Parathyroid adenoma (tissue), 2 donors: ENCODE measurements around the gene SV2B.

ENCODE experiments used
- H2AFZ ChIP-seq: fragments of 300-600 bp; sonication (generic); one replicate; pipeline ENCODE4 v1.7.0; 2017; ENCODE audit warnings: antibody characterized with exemption, mild to moderate bottlenecking
- H3K27ac ChIP-seq: fragments of 300-600 bp; sonication (generic); one replicate; pipeline ENCODE4 v1.7.0; 2017
- H3K27me3 ChIP-seq: fragments of 300-600 bp; sonication (generic); one replicate; pipeline ENCODE4 v1.7.0; 2017; ENCODE audit warnings: low read length; ENCODE audit not compliant: control insufficient read depth, insufficient read depth
- H3K36me3 ChIP-seq: fragments of 300-600 bp; sonication (generic); one replicate; pipeline ENCODE4 v1.7.0; 2017; ENCODE audit warnings: low read length; ENCODE audit not compliant: control insufficient read depth, insufficient read depth
- H3K4me1 ChIP-seq: fragments of 300-600 bp; sonication (generic); one replicate; pipeline ENCODE4 v1.7.0; 2017; ENCODE audit warnings: control low read depth
- H3K4me2 ChIP-seq: fragments of 300-600 bp; sonication (generic); one replicate; pipeline ENCODE4 v1.7.0; 2017; ENCODE audit warnings: low read length
- H3K4me3 ChIP-seq: fragments of 300-600 bp; sonication (generic); one replicate; pipeline ENCODE4 v1.7.0; 2017; ENCODE audit warnings: low read depth, low read length
- H3K79me2 ChIP-seq: fragments of 300-600 bp; sonication (generic); one replicate; pipeline ENCODE4 v1.7.0; 2017; ENCODE audit warnings: control low read depth
- H3K9ac ChIP-seq: fragments of 300-600 bp; sonication (generic); one replicate; pipeline ENCODE4 v1.7.0; 2017; ENCODE audit warnings: mild to moderate bottlenecking
- H3K9me3 ChIP-seq: fragments of 300-600 bp; sonication (generic); one replicate; pipeline ENCODE4 v1.7.0; 2017; ENCODE audit warnings: low read length; ENCODE audit not compliant: control insufficient read depth
- TF ChIP-seq, protein P1 (sequence below): fragments of 300-600 bp; sonication (generic); IDR thresholded peaks from one replicate; pipeline ENCODE4 v1.7.0; 2017; ENCODE audit warnings: antibody characterized with exemption, mild to moderate bottlenecking
- donor health status: primary hyperparathyroidism.

SV2B gene

DNA sequence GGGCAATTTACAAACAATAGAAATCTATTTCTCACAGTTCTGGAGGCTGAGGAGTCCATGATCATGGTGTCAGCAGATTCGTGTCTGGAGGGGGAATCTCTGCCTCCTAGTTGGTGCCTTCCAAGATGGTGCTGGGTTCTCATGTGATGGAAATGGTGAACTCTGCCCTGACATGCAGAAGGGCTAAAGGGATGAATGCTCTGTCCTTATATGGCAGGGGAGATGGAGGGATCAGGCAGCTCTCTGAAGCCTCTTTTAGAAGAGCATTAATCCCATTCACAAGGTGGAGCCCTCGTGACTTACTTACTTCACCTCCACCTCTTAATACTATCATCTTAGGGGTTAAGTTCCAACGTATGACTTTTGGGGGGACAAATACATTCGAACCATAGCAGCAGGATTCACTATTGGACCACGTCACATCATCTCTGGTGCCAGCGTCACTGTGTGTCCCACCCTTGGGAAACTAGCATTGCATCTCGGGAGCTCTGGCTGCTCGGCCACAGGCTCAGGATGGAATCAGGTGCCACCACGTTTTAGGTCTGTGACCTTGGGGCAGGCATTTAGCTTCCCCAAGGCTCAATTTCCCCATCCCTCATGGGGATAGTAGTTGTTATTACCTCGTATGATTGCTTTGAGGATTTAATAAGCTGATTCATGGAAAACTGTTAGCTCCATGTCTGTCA, 53.0 kb downstream of the SV2B start:
- H3K36me3 ChIP-seq = no peaks in the 10 kb centered on the region
- TF ChIP-seq, protein P1, sequence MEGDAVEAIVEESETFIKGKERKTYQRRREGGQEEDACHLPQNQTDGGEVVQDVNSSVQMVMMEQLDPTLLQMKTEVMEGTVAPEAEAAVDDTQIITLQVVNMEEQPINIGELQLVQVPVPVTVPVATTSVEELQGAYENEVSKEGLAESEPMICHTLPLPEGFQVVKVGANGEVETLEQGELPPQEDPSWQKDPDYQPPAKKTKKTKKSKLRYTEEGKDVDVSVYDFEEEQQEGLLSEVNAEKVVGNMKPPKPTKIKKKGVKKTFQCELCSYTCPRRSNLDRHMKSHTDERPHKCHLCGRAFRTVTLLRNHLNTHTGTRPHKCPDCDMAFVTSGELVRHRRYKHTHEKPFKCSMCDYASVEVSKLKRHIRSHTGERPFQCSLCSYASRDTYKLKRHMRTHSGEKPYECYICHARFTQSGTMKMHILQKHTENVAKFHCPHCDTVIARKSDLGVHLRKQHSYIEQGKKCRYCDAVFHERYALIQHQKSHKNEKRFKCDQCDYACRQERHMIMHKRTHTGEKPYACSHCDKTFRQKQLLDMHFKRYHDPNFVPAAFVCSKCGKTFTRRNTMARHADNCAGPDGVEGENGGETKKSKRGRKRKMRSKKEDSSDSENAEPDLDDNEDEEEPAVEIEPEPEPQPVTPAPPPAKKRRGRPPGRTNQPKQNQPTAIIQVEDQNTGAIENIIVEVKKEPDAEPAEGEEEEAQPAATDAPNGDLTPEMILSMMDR = no peak
- H3K9me3 ChIP-seq = no peaks in the 10 kb centered on the region
- no peak overlapping the region for H3K9ac ChIP-seq
- no peaks in the 10 kb centered on the region for H3K4me1 ChIP-seq
- no peak overlapping the region for H2AFZ ChIP-seq
- H3K4me2 ChIP-seq = no peak overlapping the region
- H3K79me2 ChIP-seq = no peaks in the 10 kb centered on the region
- H3K27ac ChIP-seq = no peak overlapping the region
- H3K4me3 ChIP-seq = no peak overlapping the region
- H3K27me3 ChIP-seq = no peaks in the 10 kb centered on the region

DNA sequence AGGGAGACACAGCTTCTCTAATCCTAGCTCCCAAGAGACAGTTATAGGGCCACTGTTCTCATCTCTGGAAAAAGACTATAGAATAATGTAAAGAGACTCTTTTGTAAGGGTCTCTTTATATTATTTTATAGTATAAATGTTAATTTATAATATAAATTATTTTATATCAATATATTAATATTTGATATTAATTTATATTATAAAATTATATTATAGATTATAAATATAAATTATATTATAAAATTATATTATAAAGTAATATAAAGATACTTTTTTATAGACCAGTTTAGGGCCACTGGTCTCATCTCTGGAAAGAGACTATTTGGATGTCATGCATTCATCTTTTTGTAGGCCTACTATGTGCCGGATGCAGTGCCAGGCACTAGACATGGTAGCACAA, 53.9 kb downstream of the SV2B start:
- Histone ChIP-seq H2AFZ (no peak overlapping the region), H3K4me2 (no peak overlapping the region), H3K4me1 (no peaks in the 10 kb centered on the region), H3K27me3 (no peaks in the 10 kb centered on the region), H3K27ac (no peak overlapping the region), H3K9ac (no peak overlapping the region), H3K4me3 (no peak overlapping the region), H3K79me2 (no peaks in the 10 kb centered on the region), H3K36me3 (no peaks in the 10 kb centered on the region), H3K9me3 (no peaks in the 10 kb centered on the region)
- TF ChIP-seq, protein P1 = no peak

DNA sequence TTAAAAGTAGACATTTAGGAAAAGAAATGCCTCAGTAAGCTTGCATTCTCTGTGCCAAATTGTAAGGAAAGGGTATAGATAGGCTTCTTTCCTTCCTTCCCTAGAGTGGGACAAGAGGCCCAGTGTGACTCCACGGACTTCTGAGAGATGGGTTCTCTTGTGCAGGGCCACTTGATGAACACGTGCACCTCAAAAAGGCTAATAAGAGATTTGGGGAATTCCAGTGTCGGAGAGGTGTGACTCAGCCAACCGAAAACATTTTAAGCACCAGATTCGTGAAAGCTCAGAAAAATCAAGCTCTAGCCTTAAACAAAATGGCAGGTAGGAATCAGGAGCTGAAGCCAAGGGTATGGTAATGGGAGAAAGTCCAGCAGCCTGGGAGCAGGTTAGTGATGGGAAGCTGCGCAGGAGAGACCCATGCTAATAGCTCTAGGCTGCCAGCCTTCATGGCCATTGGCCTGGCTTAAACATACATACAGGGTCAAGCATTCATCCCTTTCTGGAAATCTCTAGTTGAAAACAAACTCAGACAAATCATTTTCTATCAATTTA, 56.2 kb downstream of the SV2B start:
- H3K9ac ChIP-seq = no peak overlapping the region
- TF ChIP-seq, protein P1 = no peak
- H3K9me3 ChIP-seq = no peaks in the 10 kb centered on the region
- no peak overlapping the region for H3K4me2 ChIP-seq
- no peak overlapping the region for H3K4me3 ChIP-seq
- no peaks in the 10 kb centered on the region for H3K27me3 ChIP-seq
- no peak overlapping the region for H2AFZ ChIP-seq
- H3K79me2 ChIP-seq = no peaks in the 10 kb centered on the region
- no peaks in the 10 kb centered on the region for H3K36me3 ChIP-seq
- H3K4me1 ChIP-seq = no peaks in the 10 kb centered on the region
- no peak overlapping the region for H3K27ac ChIP-seq

DNA sequence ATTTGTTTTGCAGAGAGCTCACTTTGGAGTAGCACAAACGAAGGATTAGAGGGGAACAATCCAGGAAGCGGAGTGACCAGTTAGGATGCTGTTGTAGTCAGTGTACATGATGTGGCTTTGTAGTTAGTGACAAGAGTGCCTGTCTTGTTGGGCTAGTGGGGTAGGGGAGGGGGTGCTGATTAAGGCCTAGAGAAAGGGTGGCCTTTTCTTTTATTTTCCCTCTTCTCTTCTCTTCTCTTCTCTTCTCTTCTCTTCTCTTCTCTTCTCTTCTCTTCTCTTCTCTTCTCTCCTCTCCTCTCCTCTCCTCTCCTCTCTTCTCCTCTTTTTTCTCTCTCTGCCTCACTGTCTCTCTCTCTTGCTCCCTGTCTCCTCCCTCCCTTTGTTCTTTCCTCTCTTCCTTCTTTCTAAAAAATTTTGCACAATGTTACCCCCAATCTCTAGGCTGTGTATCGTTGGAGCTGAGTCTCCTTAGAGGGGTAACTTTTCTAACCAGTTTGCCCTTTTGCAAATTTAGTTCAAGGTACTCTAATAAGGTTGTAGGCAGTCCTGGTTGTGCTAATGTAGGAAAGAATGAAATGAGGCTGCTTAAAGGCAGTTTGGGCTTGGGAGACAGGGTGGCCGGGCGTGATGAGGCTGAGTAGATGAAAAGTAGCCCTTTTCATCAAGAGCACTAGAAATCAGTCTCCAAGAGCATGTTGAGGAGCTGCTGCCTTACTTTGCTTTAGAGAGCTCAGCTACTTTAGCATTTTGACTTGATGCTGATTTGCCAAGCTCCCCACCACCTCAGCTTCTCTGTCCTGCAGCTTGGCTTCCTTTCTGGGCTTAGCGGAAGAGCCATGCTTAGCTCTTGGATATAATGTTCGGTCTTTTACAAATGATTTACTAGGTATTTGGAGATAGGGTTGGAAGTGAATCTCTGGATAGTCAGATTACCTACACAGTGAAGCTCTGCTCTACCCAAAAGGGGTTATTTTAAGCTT, 58.6 kb downstream of the SV2B start:
- H3K36me3 ChIP-seq = no peaks in the 10 kb centered on the region
- no peaks in the 10 kb centered on the region for H3K79me2 ChIP-seq
- TF ChIP-seq, protein P1 = no peak
- no peak overlapping the region for H3K4me2 ChIP-seq
- H3K4me3 ChIP-seq = no peak overlapping the region
- no peaks in the 10 kb centered on the region for H3K9me3 ChIP-seq
- no peaks in the 10 kb centered on the region for H3K4me1 ChIP-seq
- H2AFZ ChIP-seq = no peak overlapping the region
- no peaks in the 10 kb centered on the region for H3K27me3 ChIP-seq
- H3K9ac ChIP-seq = no peak overlapping the region
- H3K27ac ChIP-seq = no peak overlapping the region
